Mammary epithelial cell (primary cell): Measurements from ENCODE around the gene PCNP.

Source experiments
- EZH2 ChIP-seq: IDR thresholded peaks from 2 replicates; pipeline ENCODE4 v1.6.1; 2012; ENCODE audit warnings: low read length, inconsistent platforms, borderline replicate concordance
- TF ChIP-seq, protein P1 (sequence below), 2 donors: IDR thresholded peaks in 1 of 2; conservative IDR thresholded peaks in 1 of 2; 2 replicates each; pipeline ENCODE4 v1.5.1; 2011 to 2012; ENCODE audit warnings: inconsistent platforms in 2 of 2, low read length in 2 of 2, mild to moderate bottlenecking in 2 of 2, control low read depth in 1 of 2, low read depth in 1 of 2; ENCODE audit not compliant: insufficient read depth in 1 of 2; ENCODE audit errors: extremely low read depth in 1 of 2

DNA sequence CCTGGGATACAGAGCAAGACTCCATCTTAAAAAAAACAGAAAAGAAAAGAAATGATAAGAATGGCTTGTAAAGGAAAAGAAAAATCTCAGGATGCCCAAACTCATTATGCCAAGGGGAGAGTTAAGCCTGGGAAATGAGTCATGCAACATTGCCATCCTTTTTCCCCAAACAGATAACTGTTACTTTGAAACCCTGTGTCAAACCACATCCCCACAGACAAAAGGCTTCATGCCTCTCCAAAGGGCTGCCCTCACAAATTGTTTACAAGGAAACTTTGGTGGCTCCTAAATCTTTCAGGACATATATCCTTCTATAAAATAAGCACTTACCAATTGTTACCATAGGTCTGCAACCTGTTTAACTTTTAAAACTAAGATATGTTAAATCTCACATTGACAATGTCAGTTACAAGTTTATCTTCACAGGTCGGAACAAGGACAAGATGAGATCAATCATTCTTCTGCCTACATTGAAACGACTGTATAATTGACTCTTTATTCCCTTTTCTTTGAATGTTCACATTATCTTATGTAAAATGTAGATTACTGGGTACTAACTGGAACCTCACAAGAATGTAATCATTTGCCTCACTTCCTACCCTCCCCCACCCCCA is 42.4 kb upstream of the PCNP start:
- TF ChIP-seq, protein P1, sequence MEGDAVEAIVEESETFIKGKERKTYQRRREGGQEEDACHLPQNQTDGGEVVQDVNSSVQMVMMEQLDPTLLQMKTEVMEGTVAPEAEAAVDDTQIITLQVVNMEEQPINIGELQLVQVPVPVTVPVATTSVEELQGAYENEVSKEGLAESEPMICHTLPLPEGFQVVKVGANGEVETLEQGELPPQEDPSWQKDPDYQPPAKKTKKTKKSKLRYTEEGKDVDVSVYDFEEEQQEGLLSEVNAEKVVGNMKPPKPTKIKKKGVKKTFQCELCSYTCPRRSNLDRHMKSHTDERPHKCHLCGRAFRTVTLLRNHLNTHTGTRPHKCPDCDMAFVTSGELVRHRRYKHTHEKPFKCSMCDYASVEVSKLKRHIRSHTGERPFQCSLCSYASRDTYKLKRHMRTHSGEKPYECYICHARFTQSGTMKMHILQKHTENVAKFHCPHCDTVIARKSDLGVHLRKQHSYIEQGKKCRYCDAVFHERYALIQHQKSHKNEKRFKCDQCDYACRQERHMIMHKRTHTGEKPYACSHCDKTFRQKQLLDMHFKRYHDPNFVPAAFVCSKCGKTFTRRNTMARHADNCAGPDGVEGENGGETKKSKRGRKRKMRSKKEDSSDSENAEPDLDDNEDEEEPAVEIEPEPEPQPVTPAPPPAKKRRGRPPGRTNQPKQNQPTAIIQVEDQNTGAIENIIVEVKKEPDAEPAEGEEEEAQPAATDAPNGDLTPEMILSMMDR (conservative IDR thresholded peaks at IDR 0.05 in 1 of 2, IDR thresholded peaks at IDR 0.05 in 1 of 2; ENCODE audit: extremely low read depth in 1 of 2, insufficient read depth in 1 of 2, low read depth in 1 of 2, low read length in 2 of 2) = no peak
- no peak for TF ChIP-seq EZH2
